Keratinocyte (primary cell): ENCODE results near the gene FCHO2.

Source experiments
- CTCF ChIP-seq, 3 experiments: IDR thresholded peaks in 1 of 3; conservative IDR thresholded peaks in 1 of 3; optimal IDR thresholded peaks in 1 of 3; 2 replicates in 2 of 3; 3 replicates in 1 of 3; pipeline versions ENCODE3 to v1.5.1; 2011; ENCODE audit warnings: low read length in 3 of 3, mild to moderate bottlenecking in 3 of 3, moderate library complexity in 2 of 3, control low read depth in 1 of 3, inconsistent platforms in 1 of 3; ENCODE audit not compliant: insufficient read depth in 2 of 3; ENCODE audit errors: extremely low read depth in 1 of 3
- EZH2 ChIP-seq: IDR thresholded peaks from one replicate; pipeline ENCODE4 v1.6.1; 2012; ENCODE audit warnings: inconsistent platforms, mild to moderate bottlenecking, low read length, moderate library complexity

GRCh38 chr5:72959257-72959656, 3.4 kb downstream of the FCHO2 start:
- TF ChIP-seq CTCF (optimal IDR thresholded peaks at IDR 0.05 in 1 of 3, IDR thresholded peaks at IDR 0.05 in 1 of 3, conservative IDR thresholded peaks at IDR 0.05 in 1 of 3; ENCODE audit: extremely low read depth in 1 of 3, insufficient read depth in 2 of 3, low read length in 3 of 3) = no peak
- no peak for TF ChIP-seq EZH2
